AG09309 (cell line): Measurements from ENCODE around the gene DAPK1.

Experiments
- DNase-seq: peaks from one replicate; pipeline ENCODE4 v3.0.0-alpha.2; 2010; ENCODE audit warnings: low read depth
- H3K4me3 ChIP-seq: 2 replicates; pipeline ENCODE4 v1.5.1; 2011; ENCODE audit warnings: mild to moderate bottlenecking, low read depth, low read length, moderate library complexity; ENCODE audit not compliant: control insufficient read depth
- CTCF ChIP-seq: IDR thresholded peaks from 2 replicates; pipeline ENCODE4 v1.5.1; 2011; ENCODE audit warnings: mild to moderate bottlenecking, low read depth, low read length, inconsistent platforms; ENCODE audit not compliant: insufficient read depth, control insufficient read depth; ENCODE audit errors: missing control alignments

Gene DAPK1

GRCh38 chr9:87642330-87643106 lies 144.9 kb downstream of the DAPK1 start:
- no peak for TF ChIP-seq CTCF
- H3K4me3 ChIP-seq, result no peak overlapping the region
- DNase-seq, result no peak

GRCh38 chr9:87643107-87643650 lies 145.5 kb downstream of the DAPK1 start:
- DNase-seq, result no peak
- H3K4me3 ChIP-seq, result no peak overlapping the region
- TF ChIP-seq CTCF, result no peak

DNA sequence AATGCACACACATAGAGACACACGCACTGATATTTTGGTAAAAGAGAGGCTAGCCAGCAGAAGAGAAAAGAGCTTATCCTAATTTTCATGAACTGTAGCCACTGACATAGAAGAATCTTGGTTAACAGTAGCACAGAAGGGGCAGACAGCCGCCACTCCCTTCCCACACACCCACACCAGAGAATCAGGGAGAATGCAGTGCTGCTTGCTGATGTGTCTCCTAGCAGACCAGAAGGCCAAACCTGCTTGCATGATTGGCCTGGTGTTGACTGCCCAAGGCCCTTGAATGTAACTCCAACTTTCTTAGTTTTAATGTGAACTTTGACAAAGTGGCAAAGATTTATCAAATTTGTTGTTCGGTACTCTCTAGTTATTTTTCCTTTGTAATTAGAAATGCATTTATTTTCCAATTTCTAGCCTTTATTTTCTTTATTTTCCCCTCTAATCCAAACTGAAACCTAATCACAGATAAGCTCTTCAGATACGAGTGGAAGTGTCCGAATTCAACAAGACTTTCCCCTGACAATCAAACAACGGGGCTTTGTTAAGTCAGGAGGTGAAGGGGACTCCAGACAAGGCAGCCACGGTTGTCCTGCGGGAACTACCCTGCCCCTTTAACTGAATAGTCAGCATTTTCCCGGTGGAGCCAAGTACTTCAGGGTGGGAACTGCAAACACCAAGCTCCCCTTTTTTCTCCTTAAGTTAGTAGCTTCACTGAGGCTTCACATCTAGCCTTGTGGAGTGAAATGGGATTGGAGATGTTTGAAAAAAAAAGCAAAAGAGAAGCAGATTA lies 146.3 kb downstream of the DAPK1 start:
- TF ChIP-seq CTCF, result no peak
- H3K4me3 ChIP-seq, result no peak overlapping the region
- DNase-seq, result no peak

DNA sequence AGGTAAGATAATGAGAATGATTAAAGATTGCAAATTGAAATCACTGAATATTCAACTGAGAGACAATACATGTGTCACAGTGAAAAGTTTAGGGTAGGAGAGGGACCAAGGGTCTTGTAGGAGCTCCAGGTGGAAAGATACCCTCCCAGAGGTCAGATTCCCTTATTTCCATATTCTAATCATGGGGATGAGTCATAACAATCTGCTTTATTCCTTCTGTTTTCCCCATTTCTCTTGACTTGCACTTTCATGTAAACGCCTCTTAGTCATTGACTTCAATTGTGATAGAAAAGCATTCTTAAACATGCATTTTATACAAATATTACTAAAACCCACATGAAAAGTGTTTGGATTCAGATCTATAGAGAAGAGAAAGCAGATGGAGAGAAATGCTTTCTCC lies 147.0 kb downstream of the DAPK1 start:
- no peak overlapping the region for H3K4me3 ChIP-seq
- DNase-seq, result no peak
- no peak for TF ChIP-seq CTCF

DNA sequence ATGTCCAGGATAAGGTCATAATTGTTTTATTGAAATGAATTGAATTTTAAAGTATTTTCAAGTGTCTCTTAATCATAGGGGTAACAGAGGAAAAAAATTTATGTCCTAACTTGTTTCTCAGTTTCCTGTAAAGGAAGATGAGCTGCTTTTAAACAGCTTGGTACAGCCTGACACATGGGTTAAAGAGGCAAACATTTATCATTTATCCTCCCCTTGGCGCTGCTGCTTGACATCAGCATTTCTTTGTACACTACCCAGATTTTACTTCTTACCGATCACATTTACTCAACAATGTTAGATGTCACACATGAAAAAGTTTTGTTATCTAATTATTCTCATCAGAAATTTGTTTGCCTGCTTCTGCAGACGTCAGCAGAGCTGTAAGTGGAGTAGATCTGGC lies 148.9 kb downstream of the DAPK1 start:
- no peak overlapping the region for H3K4me3 ChIP-seq
- no peak for DNase-seq
- TF ChIP-seq CTCF, result no peak

GRCh38 chr9:87647114-87647513 lies 149.4 kb downstream of the DAPK1 start:
- TF ChIP-seq CTCF, result no peak
- no peak overlapping the region for H3K4me3 ChIP-seq
- DNase-seq, result no peak
